Neural cell (in vitro differentiated cells): ENCODE data around the gene CACNA1C. TPM values are rescaled to one million over a fixed set of nuclear protein-coding genes. Genes with fewer than 3 reads are reported as not detected.

Source experiments
- H2AFZ ChIP-seq: fragments of 200-600, 300-800 bp; sonication (generic), shearing (Covaris generic); 2 replicates; pipeline ENCODE4 v1.6.0; 2014; ENCODE audit warnings: low read depth, mild to moderate bottlenecking, antibody characterized with exemption, low read length, moderate library complexity
- H3F3A ChIP-seq: fragments of 200-600 bp; shearing (Covaris generic); 2 replicates; pipeline ENCODE4 v1.6.1; 2016; ENCODE audit warnings: mild to moderate bottlenecking, moderate library complexity, mixed read lengths, antibody characterized with exemption, low read length; ENCODE audit not compliant: insufficient read depth, poor library complexity, severe bottlenecking
- H3K27ac ChIP-seq: fragments of 200-600, 300-800 bp; sonication (generic), shearing (Covaris generic); 2 replicates; pipeline ENCODE4 v1.5.1; 2014; ENCODE audit warnings: mild to moderate bottlenecking, low read length, moderate library complexity
- H3K27me3 ChIP-seq: fragments of 300-800, 200-600 bp; sonication (generic), shearing (Covaris generic); 2 replicates; pipeline ENCODE4 v1.6.0; 2014; ENCODE audit warnings: mild to moderate bottlenecking, low read depth, low read length, moderate library complexity; ENCODE audit not compliant: insufficient read depth
- H3K36me3 ChIP-seq: fragments of 300-800, 200-600 bp; sonication (generic), shearing (Covaris generic); 2 replicates; pipeline ENCODE4 v1.5.1; 2014; ENCODE audit warnings: mild to moderate bottlenecking, antibody characterized with exemption, low read length, moderate library complexity; ENCODE audit not compliant: insufficient read depth
- H3K4me2 ChIP-seq: fragments of 300-800, 200-600 bp; sonication (generic), shearing (Covaris generic); 2 replicates; pipeline ENCODE4 v1.6.0; 2014; ENCODE audit warnings: mild to moderate bottlenecking, low read length
- H3K4me3 ChIP-seq: fragments of 300-800, 200-600 bp; sonication (generic), shearing (Covaris generic); 2 replicates; pipeline ENCODE4 v1.5.1; 2014; ENCODE audit warnings: mild to moderate bottlenecking, low read length, moderate library complexity
- H3K79me2 ChIP-seq: fragments of 200-600 bp; shearing (Covaris generic); replicated peaks from 2 replicates; pipeline ENCODE4 v1.6.0; 2014; ENCODE audit warnings: mild to moderate bottlenecking, low read length, moderate library complexity; ENCODE audit not compliant: insufficient read depth
- H3K9ac ChIP-seq: fragments of 300-800, 200-600 bp; sonication (generic), shearing (Covaris generic); 2 replicates; pipeline ENCODE4 v1.6.1; 2016; ENCODE audit warnings: mild to moderate bottlenecking, low read length, mixed read lengths
- H3K9me2 ChIP-seq: fragments of 200-600 bp; shearing (Covaris generic); 2 replicates; pipeline ENCODE4 v1.6.1; 2016; ENCODE audit warnings: mild to moderate bottlenecking, low read length, mixed read lengths; ENCODE audit not compliant: insufficient read depth
- H3K9me3 ChIP-seq: fragments of 200-600, 300-800 bp; sonication (generic), shearing (Covaris generic); 2 replicates; pipeline ENCODE4 v1.6.1; 2016; ENCODE audit warnings: mild to moderate bottlenecking, mixed run types, low read length, moderate library complexity, mixed read lengths
- H4K20me1 ChIP-seq: fragments of 200-600 bp; shearing (Covaris generic); 2 replicates; pipeline ENCODE4 v1.6.1; 2016; ENCODE audit warnings: mild to moderate bottlenecking, mixed run types; ENCODE audit not compliant: insufficient read depth
- EP300 ChIP-seq: fragments of 450-650 bp; conservative IDR thresholded peaks from 2 replicates; pipeline ENCODE4 v1.6.1; 2014; ENCODE audit warnings: antibody characterized with exemption, mild to moderate bottlenecking, moderate library complexity; ENCODE audit not compliant: poor library complexity, severe bottlenecking
- EZH2 ChIP-seq: fragments of 200-600, 300-800 bp; shearing (Covaris generic), sonication (generic); IDR thresholded peaks from 2 replicates; pipeline ENCODE4 v1.6.1; 2014; ENCODE audit warnings: antibody characterized with exemption, low read length, borderline replicate concordance, mild to moderate bottlenecking; ENCODE audit not compliant: insufficient read depth, poor library complexity, severe bottlenecking
- MXI1 ChIP-seq: fragments of 450-650 bp; conservative IDR thresholded peaks from 2 replicates; pipeline ENCODE4 v1.6.1; 2014; ENCODE audit warnings: antibody characterized with exemption, mild to moderate bottlenecking; ENCODE audit not compliant: poor library complexity, severe bottlenecking
- POLR2AphosphoS5 ChIP-seq: IDR thresholded peaks from 2 replicates; pipeline ENCODE4 v1.6.1; 2012
- RAD21 ChIP-seq: fragments of 450-650 bp; conservative IDR thresholded peaks from 2 replicates; pipeline ENCODE4 v1.6.1; 2014; ENCODE audit warnings: antibody characterized with exemption, mild to moderate bottlenecking, moderate library complexity
- SMC3 ChIP-seq: fragments of 450-650 bp; conservative IDR thresholded peaks from 2 replicates; pipeline ENCODE4 v1.6.1; 2014; ENCODE audit warnings: antibody characterized with exemption, mild to moderate bottlenecking, moderate library complexity; ENCODE audit not compliant: poor library complexity
- TAF1 ChIP-seq: IDR thresholded peaks from 2 replicates; pipeline ENCODE4 v1.6.1; 2012; ENCODE audit warnings: low read depth
- polyA plus RNA-seq: library from polyadenylated mRNA; depleted of rRNA; stranded (reverse); fragments of >200 nt; gene quantifications from 2 replicates; pipeline ENCODE4 v1.2.3, GENCODE V29; 2014
- TF ChIP-seq, protein P1 (sequence below): IDR thresholded peaks from 2 replicates; pipeline ENCODE4 v1.6.1; 2012; ENCODE audit warnings: borderline replicate concordance
- TF ChIP-seq, protein P2 (sequence below): fragments of 450-650 bp; IDR thresholded peaks from 2 replicates; pipeline ENCODE4 v1.5.1; 2014; ENCODE audit warnings: antibody characterized with exemption, mild to moderate bottlenecking, moderate library complexity; ENCODE audit not compliant: poor library complexity, severe bottlenecking

The CACNA1C gene
- polyA plus RNA-seq, 1 donor from 2014 or later = 9.7 TPM

- Histone ChIP-seq H3K79me2 (no peaks in the 10 kb centered on the region), H4K20me1 (no peaks in the 10 kb centered on the region), H3K9me3 (no peaks in the 10 kb centered on the region), H3K4me3 (no peak overlapping the region), H3F3A (no peaks in the 10 kb centered on the region), H3K9ac (no peak overlapping the region), H3K27ac (no peak overlapping the region), H3K9me2 (no peaks in the 10 kb centered on the region), H2AFZ (no peak overlapping the region), H3K4me2 (no peak overlapping the region), H3K36me3 (no peaks in the 10 kb centered on the region), H3K27me3 (no peaks in the 10 kb centered on the region)
- no peak for TF ChIP-seq TAF1
- TF ChIP-seq, protein P1, sequence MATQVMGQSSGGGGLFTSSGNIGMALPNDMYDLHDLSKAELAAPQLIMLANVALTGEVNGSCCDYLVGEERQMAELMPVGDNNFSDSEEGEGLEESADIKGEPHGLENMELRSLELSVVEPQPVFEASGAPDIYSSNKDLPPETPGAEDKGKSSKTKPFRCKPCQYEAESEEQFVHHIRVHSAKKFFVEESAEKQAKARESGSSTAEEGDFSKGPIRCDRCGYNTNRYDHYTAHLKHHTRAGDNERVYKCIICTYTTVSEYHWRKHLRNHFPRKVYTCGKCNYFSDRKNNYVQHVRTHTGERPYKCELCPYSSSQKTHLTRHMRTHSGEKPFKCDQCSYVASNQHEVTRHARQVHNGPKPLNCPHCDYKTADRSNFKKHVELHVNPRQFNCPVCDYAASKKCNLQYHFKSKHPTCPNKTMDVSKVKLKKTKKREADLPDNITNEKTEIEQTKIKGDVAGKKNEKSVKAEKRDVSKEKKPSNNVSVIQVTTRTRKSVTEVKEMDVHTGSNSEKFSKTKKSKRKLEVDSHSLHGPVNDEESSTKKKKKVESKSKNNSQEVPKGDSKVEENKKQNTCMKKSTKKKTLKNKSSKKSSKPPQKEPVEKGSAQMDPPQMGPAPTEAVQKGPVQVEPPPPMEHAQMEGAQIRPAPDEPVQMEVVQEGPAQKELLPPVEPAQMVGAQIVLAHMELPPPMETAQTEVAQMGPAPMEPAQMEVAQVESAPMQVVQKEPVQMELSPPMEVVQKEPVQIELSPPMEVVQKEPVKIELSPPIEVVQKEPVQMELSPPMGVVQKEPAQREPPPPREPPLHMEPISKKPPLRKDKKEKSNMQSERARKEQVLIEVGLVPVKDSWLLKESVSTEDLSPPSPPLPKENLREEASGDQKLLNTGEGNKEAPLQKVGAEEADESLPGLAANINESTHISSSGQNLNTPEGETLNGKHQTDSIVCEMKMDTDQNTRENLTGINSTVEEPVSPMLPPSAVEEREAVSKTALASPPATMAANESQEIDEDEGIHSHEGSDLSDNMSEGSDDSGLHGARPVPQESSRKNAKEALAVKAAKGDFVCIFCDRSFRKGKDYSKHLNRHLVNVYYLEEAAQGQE = no peak
- no peak for TF ChIP-seq MXI1
- TF ChIP-seq, protein P2, sequence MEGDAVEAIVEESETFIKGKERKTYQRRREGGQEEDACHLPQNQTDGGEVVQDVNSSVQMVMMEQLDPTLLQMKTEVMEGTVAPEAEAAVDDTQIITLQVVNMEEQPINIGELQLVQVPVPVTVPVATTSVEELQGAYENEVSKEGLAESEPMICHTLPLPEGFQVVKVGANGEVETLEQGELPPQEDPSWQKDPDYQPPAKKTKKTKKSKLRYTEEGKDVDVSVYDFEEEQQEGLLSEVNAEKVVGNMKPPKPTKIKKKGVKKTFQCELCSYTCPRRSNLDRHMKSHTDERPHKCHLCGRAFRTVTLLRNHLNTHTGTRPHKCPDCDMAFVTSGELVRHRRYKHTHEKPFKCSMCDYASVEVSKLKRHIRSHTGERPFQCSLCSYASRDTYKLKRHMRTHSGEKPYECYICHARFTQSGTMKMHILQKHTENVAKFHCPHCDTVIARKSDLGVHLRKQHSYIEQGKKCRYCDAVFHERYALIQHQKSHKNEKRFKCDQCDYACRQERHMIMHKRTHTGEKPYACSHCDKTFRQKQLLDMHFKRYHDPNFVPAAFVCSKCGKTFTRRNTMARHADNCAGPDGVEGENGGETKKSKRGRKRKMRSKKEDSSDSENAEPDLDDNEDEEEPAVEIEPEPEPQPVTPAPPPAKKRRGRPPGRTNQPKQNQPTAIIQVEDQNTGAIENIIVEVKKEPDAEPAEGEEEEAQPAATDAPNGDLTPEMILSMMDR = no peak
- TF ChIP-seq EZH2 = no peak
- no peak for TF ChIP-seq EP300
- TF ChIP-seq RAD21 = no peak
- TF ChIP-seq SMC3 = no peak
- no peak for TF ChIP-seq POLR2AphosphoS5
Observed at GRCh38 chr12:2344885-2345284, 292.1 kb downstream of the CACNA1C start.

- no peaks in the 10 kb centered on the region for H3K79me2 ChIP-seq
- no peak overlapping the region for H3K9ac ChIP-seq
- no peaks in the 10 kb centered on the region for H3K36me3 ChIP-seq
- no peak overlapping the region for H2AFZ ChIP-seq
- no peak overlapping the region for H3K4me2 ChIP-seq
- no peaks in the 10 kb centered on the region for H3K9me2 ChIP-seq
- H3K27ac ChIP-seq = no peak overlapping the region
- no peaks in the 10 kb centered on the region for H4K20me1 ChIP-seq
- TF ChIP-seq, protein P1 = no peak
- no peaks in the 10 kb centered on the region for H3F3A ChIP-seq
- no peak overlapping the region for H3K4me3 ChIP-seq
- no peaks in the 10 kb centered on the region for H3K27me3 ChIP-seq
- no peaks in the 10 kb centered on the region for H3K9me3 ChIP-seq
Observed at GRCh38 chr12:2345902-2346301, 293.1 kb downstream of the CACNA1C start.
